GM10248 (cell line): Measurements from ENCODE around the gene CCDC137.
A peak's percentile ranks its signal among the peaks of the same experiment; 100 is the strongest.

Experiments
- CTCF ChIA-PET: fragments of 300-600 bp; sonication (Branson Sonifier 250); formaldehyde crosslinking; extraction: SDS; loops from one replicate; lab custom pipeline; 2021; ENCODE audit warnings: antibody characterized with exemption; lab: Yijun Ruan, JAX
- POLR2A ChIA-PET: fragments of 350-650 bp; sonication (Branson Sonifier 250); formaldehyde crosslinking; extraction: SDS; loops from one replicate; lab custom pipeline; 2020; ENCODE audit warnings: antibody characterized with exemption; lab: Yijun Ruan, JAX
- DNase-seq: peaks from one replicate; pipeline ENCODE4 v3.0.0; 2012; ENCODE audit errors: extremely low spot score
- CTCF ChIP-seq: IDR thresholded peaks from 2 replicates; pipeline ENCODE4 v1.5.1; 2012; ENCODE audit warnings: mild to moderate bottlenecking, low read depth; ENCODE audit errors: extremely low read depth, missing control alignments, control extremely low read depth

Gene CCDC137

GRCh38 chr17:81656835-81657234, 9.7 kb upstream of the CCDC137 start:
- TF ChIP-seq CTCF: no peak
- CTCF ChIA-PET: interaction anchor here (1.3 to 1.5 kb wide), 2 partner anchors 9 to 53 kb away, joined by 3 to 4 read pairs; partner anchors contain the start of genes CCDC137 and OXLD1
- no peak for DNase-seq
- POLR2A ChIA-PET: no interaction called here

GRCh38 chr17:81659038-81659437, 7.5 kb upstream of the CCDC137 start:
- ChIA-PET POLR2A (no interaction called here), CTCF (no interaction called here)
- no peak for TF ChIP-seq CTCF
- DNase-seq: no peak

- CTCF ChIA-PET: interaction anchor here (1.2 kb wide), 1 partner anchor 42 kb away, joined by 4 read pairs; the partner anchor contains the start of gene MRPL12
- DNase-seq: no peak
- POLR2A ChIA-PET: no interaction called here
- no peak for TF ChIP-seq CTCF
Measured at GRCh38 chr17:81660441-81660840, 6.1 kb upstream of the CCDC137 start.

GRCh38 chr17:81662002-81662401, 4.5 kb upstream of the CCDC137 start:
- no peak for TF ChIP-seq CTCF
- DNase-seq: no peak
- ChIA-PET POLR2A (interaction anchor here (0.5 kb wide), 1 partner anchor 43 kb away, joined by 7 read pairs; no protein-coding TSS in a partner anchor), CTCF (no interaction called here)

- ChIA-PET POLR2A (no interaction called here), CTCF (interaction anchor here (0.9 kb wide), 1 partner anchor 13 kb away, joined by 3 read pairs; no protein-coding TSS in a partner anchor)
- DNase-seq: no peak
- no peak for TF ChIP-seq CTCF
Measured at GRCh38 chr17:81664051-81664470, 2.5 kb upstream of the CCDC137 start.

- peak; percentile 63 for DNase-seq
- ChIA-PET CTCF (interaction anchor here (0.6 to 3.9 kb wide), 4 partner anchors 9 to 38 kb away, joined by 3 to 16 read pairs (median 4); partner anchors contain the start of genes MRPL12 and PDE6G), POLR2A (interaction anchor here (0.5 kb wide), 1 partner anchor 534 kb away, joined by 3 read pairs; no protein-coding TSS in a partner anchor)
- TF ChIP-seq CTCF: no peak
Measured at GRCh38 chr17:81665205-81666091, 1.1 kb upstream of the CCDC137 start.
